ENCODE measurements around the gene NUP210.

The NUP210 gene

GRCh38 chr3:13289771-13290285 is 130.3 kb downstream of the NUP210 start:
- no peak for DNase-seq (ENCODE audit: low read depth in 2 of 2)

- DNase-seq (ENCODE audit: low read depth in 2 of 2), result no peak
Measured at GRCh38 chr3:13288732-13289718, 131.1 kb downstream of the NUP210 start.

DNA sequence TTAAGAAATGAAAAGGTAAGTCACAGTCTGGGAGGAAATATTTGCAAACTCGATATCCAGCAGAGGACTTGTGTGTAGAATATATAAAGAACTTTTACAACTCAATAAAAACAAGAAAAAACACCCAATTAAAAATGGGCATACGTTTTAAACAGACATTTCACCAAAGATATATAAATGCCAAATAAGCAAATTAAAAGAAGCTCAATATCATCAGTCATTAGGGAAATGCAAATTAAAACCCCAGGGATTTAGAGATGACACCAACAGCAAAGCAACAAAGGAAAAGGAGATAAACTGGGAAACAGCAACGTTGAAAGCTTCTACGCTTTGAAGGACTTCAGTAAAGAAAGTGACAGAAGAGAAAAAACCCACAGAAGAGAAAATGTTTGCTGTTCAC is 132.3 kb downstream of the NUP210 start:
- no peak for DNase-seq (ENCODE audit: low read depth in 2 of 2)

DNA sequence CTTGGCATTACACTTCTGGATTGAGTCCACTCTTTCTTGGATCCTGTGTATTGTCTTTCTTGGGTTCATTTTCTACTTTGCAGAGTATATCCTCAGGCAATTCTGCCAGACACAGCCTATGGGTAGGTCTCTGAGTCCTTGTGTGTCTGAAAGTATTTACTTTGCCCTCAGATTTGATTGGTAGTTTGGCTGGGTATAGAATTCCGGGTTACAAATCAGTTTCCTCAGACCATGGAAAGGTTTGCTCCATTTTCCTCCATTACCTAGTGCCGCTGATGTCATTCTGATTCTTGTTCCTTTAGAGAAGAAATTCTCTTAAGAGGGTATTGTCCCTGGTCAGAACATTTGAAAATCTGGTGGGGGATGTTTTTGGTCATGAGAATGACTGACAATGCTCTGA is 133.2 kb downstream of the NUP210 start:
- DNase-seq (ENCODE audit: low read depth in 2 of 2), result no peak

DNA sequence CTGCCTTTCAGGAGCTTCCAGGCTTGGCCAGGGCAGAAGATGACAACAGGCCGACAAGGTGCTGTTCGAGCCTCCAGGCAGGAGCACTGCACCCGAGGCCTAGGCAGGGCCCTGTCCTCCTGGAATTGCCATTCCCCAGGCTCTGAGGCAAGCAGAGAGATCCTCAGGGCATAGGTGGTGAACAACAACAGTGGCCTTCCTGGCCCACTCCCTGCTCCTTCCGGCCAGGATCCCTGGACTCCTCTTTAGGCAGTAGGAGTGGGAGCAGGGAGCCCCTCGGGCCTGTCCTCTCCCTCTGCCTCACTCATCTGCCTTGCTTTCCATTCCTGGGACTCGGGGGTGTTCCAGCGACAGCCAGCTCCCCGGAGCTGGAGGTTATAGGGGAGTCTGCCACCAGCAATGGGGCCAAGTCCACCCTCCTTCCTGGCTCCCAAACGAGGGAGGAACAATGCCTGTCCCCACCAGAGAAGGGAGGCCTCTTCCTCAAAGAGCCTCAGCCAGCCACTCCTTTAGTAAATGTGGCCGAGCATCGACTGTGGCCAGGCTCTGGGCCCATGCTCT is 135.0 kb downstream of the NUP210 start:
- DNase-seq (ENCODE audit: low read depth in 2 of 2), result no peak

GRCh38 chr3:13283877-13284264 is 136.3 kb downstream of the NUP210 start:
- DNase-seq (ENCODE audit: low read depth in 2 of 2), result no peak

GRCh38 chr3:13282986-13283876 is 136.9 kb downstream of the NUP210 start:
- no peak for DNase-seq (ENCODE audit: low read depth in 2 of 2)

GRCh38 chr3:13282358-13282985 is 137.7 kb downstream of the NUP210 start:
- no peak for DNase-seq (ENCODE audit: low read depth in 2 of 2)

GRCh38 chr3:13281507-13282357 is 138.4 kb downstream of the NUP210 start:
- no peak for DNase-seq (ENCODE audit: low read depth in 2 of 2)

DNA sequence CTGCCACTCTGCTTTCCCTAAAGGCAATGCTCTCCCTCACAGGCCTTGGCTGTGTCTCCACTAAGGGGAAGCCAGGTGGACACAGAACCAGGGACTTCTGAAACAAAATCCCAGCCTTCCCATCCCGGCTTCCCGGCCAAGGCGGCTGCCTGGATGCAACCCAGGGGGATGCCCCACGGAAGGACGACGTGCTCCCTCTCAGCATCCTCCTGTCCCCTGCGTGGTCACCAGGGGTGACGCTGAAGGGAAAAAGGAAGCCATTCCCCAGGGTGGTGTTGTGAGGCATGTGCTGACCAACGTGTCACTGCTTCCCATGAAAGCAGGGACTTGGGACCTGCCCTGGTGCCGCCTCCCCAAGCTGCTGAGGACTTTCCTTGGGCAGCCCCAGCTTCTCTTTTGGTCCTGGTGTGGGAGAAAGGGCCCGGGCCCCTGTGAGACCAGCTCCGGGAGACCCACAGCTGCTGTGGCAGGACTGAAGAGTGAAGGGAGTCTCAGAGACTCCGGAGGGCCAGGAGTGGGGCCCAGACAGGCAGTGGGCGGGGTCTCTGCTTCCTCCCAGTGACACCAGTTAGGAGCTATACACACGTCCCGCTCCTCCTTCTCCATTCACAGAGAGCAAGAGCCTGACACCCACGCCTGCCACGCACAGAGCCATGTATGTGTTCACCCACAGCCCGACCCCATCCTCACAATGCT is 139.2 kb downstream of the NUP210 start:
- DNase-seq (ENCODE audit: low read depth in 2 of 2), result no peak

DNA sequence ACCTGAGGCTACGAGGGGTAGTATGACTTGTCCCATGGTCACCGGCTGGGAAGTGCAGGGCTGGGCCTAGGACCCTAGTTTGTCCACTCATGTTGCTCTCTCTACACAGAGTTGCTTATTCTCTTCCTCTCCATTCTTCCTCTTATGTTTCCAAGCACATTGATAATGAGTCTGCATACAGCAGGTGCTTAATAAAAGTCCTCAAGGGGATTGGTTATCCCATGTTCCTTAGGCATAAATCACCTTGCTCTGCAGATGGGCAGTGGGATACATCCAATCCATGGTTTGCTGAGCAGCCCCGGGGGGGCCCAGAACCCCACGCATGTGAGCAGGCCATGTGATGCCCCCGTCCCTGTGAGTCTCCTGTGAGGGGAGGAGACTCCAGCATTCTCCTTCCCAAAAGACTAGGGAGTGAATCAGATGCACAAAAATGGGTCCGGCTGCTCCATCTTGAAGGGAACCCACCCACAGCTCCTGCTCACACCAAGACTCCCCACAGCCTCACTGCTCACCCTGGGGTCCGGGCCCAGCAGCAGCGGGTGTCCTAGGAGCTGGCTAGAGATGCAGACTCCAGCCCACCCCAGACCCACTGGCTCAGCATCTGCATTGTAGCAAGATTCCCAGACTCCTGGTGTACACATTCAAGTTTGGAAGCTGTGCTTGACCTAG is 139.9 kb downstream of the NUP210 start:
- DNase-seq (ENCODE audit: low read depth in 2 of 2), result no peak

DNA sequence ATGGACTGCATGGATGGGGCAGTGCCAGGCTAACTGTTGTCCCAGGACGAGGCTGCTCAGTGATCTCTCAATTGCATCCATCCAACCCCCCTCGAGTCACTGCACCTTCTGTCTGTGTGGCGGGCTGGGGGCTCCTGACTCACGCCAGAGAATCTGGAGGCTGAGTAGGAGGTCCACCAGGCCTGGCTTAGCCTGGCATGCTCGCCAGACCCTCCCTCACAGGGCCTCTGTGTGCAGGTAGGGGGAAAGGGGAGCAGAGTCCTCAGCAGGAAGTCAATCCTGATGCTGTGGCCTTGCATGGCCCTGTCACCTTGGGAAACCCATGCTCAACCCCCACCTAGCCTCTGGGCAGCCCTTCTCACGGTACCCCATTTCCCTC is 140.6 kb downstream of the NUP210 start:
- no peak for DNase-seq (ENCODE audit: low read depth in 2 of 2)

- DNase-seq (ENCODE audit: low read depth in 2 of 2), result no peak
Measured at GRCh38 chr3:13278783-13279531, 141.2 kb downstream of the NUP210 start.

DNA sequence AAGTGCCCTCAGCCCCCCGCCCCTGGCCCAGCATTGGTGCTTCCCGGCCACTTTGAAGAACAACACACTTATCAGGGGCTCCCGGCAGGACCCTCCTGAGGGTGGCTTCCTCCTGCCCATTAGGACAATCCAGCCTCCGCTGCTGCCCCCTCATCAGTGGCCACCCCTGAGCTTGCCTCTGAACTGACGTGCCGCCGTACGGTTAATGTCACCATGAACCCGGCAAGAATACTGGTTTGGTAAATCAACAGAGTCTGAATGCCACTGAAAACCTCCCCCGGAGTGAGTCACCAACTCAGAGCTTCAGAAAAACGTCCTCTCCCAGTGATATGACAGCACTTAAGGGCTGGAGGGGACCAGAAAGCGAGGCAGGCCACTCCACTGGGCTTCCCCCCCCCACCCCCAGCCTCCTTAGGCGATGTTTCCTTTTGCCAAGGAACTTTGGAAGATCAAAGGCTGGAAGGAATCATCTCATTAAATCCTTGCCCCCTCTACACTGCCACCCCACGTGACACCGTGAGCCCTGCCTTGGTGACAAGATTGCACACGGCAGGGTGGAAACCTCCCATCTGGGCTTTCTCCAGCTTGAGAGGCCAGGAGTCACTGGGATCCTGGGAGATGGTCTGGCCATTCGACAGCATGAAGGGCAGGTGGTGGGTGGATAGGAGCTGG is 142.1 kb downstream of the NUP210 start:
- no peak for DNase-seq (ENCODE audit: low read depth in 2 of 2)

- DNase-seq (ENCODE audit: low read depth in 2 of 2), result no peak
Measured at GRCh38 chr3:13277196-13277813, 142.8 kb downstream of the NUP210 start.

DNA sequence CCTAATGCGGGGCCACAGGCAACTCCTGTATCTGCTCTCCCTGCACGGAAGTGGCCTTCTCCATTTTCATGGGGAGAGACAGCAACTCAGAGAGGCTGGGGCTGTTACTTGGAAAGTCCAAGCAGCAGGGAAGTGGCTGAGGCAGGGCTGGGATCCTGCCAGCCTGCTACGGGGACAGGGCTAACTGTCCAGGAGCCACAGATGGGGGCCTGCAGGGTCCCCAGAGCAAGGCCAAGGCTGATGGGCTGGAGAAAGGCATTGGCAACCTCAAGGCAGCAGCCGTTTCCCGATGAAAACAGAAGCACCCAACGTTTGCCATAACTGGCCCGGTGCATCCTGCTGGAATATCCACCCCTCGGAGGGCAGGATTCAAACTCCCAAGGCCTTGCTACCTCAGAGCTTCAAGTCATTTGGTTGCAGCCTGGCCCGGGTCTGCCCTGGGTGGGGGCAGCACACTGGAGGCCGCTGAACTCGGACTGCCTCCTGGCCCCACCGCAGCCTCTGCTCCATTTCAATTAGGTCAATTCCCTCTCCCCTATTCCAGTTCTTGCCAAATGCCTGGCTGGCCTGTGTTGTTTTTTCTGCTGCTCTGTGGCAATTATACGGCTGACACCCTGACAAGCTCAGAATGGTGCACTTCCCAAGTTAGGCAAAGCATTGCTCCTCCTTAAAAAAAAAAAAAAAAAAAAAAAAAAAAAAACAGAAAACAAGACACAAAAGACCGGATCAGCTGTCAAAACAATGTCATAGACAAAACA is 143.5 kb downstream of the NUP210 start:
- DNase-seq (ENCODE audit: low read depth in 2 of 2), result no peak

All from stimulated activated CD8-positive, alpha-beta memory T cell treated with anti-CD3 and anti-CD28 coated beads, Interleukin-15, amount 100 ng/mL, for 4 hours (primary cell).